Measurements from ENCODE around the gene SPPL2A.

The SPPL2A gene

GRCh38 chr15:50753463-50753862 lies 12.0 kb downstream of the SPPL2A start:
- no peak for TF ChIP-seq CTCF (IDR thresholded peaks at IDR 0.05; ENCODE audit: insufficient read depth, low read length, missing control alignments)
- DNase-seq (ENCODE audit: low read depth, low spot score) = no peak
- ChIA-PET CTCF (interaction anchor here (0.6 kb wide), 1 partner anchor 55 kb away, joined by 3 read pairs; no protein-coding TSS in a partner anchor), POLR2A (no interaction called here)
- H3K4me3 ChIP-seq (ENCODE audit: low read depth, low read length) = no peak overlapping the region

- TF ChIP-seq CTCF (IDR thresholded peaks at IDR 0.05; ENCODE audit: insufficient read depth, low read length, missing control alignments) = no peak
- POLR2A ChIA-PET = no interaction called here
- CTCF ChIA-PET = interaction anchor here (1.2 kb wide), 1 partner anchor 77 kb away, joined by 3 read pairs; no protein-coding TSS in a partner anchor
- DNase-seq (ENCODE audit: low read depth, low spot score) = no peak
- H3K4me3 ChIP-seq (ENCODE audit: low read depth, low read length) = no peak overlapping the region
Measured at GRCh38 chr15:50751394-50751793, 14.1 kb downstream of the SPPL2A start.

- no peak for TF ChIP-seq CTCF (IDR thresholded peaks at IDR 0.05; ENCODE audit: insufficient read depth, low read length, missing control alignments)
- CTCF ChIA-PET = interaction anchor here (1.2 to 1.7 kb wide), 2 partner anchors 75 to 126 kb away, joined by 3 to 6 read pairs; no protein-coding TSS in a partner anchor
- H3K4me3 ChIP-seq (ENCODE audit: low read depth, low read length) = no peak overlapping the region
- POLR2A ChIA-PET = no interaction called here
- DNase-seq (ENCODE audit: low read depth, low spot score) = no peak
Measured at GRCh38 chr15:50750227-50750705, 15.2 kb downstream of the SPPL2A start.

- no peak overlapping the region for H3K4me3 ChIP-seq (ENCODE audit: low read depth, low read length)
- CTCF ChIA-PET = no interaction called here
- POLR2A ChIA-PET = no interaction called here
- DNase-seq (ENCODE audit: low read depth, low spot score) = no peak
- TF ChIP-seq CTCF (IDR thresholded peaks at IDR 0.05; ENCODE audit: insufficient read depth, low read length, missing control alignments) = no peak
Measured at GRCh38 chr15:50747523-50747922, 18.0 kb downstream of the SPPL2A start.

GRCh38 chr15:50744601-50745000 lies 20.9 kb downstream of the SPPL2A start:
- H3K4me3 ChIP-seq (ENCODE audit: low read depth, low read length) = no peak overlapping the region
- TF ChIP-seq CTCF (IDR thresholded peaks at IDR 0.05; ENCODE audit: insufficient read depth, low read length, missing control alignments) = no peak
- no peak for DNase-seq (ENCODE audit: low read depth, low spot score)
- CTCF ChIA-PET = interaction anchor here (0.9 to 1.5 kb wide), 2 partner anchors 132 to 134 kb away, joined by 3 to 4 read pairs; no protein-coding TSS in a partner anchor
- POLR2A ChIA-PET = no interaction called here

- ChIA-PET CTCF (interaction anchor here (1.2 kb wide), 1 partner anchor 168 kb away, joined by 3 read pairs; the partner anchor contains the start of gene AP4E1), POLR2A (no interaction called here)
- no peak for DNase-seq (ENCODE audit: low read depth, low spot score)
- TF ChIP-seq CTCF (IDR thresholded peaks at IDR 0.05; ENCODE audit: insufficient read depth, low read length, missing control alignments) = no peak
- no peak overlapping the region for H3K4me3 ChIP-seq (ENCODE audit: low read depth, low read length)
Measured at GRCh38 chr15:50740955-50741354, 24.6 kb downstream of the SPPL2A start.
